Daoy (cell line): ENCODE results near the gene MSH5. TPM values are rescaled to one million over a fixed set of nuclear protein-coding genes. Genes with fewer than 3 reads are reported as not detected.

Experiments
- DNase-seq: peaks from one replicate; pipeline ENCODE4 v3.0.0-alpha.2; 2015; ENCODE audit warnings: low read depth
- total RNA-seq: library from RNA; depleted of rRNA; stranded (reverse); fragments of >200 nt; shearing (Covaris generic); gene quantifications from 2 replicates; pipeline ENCODE4 v1.2.3, GENCODE V29; 2014

MSH5 gene
- total RNA-seq, 1 experiment from 2014 or later = 19.9 TPM

GRCh38 chr6:31729515-31729978 lies 10.3 kb upstream of the MSH5 start:
- DNase-seq = peak; percentile 93

DNA sequence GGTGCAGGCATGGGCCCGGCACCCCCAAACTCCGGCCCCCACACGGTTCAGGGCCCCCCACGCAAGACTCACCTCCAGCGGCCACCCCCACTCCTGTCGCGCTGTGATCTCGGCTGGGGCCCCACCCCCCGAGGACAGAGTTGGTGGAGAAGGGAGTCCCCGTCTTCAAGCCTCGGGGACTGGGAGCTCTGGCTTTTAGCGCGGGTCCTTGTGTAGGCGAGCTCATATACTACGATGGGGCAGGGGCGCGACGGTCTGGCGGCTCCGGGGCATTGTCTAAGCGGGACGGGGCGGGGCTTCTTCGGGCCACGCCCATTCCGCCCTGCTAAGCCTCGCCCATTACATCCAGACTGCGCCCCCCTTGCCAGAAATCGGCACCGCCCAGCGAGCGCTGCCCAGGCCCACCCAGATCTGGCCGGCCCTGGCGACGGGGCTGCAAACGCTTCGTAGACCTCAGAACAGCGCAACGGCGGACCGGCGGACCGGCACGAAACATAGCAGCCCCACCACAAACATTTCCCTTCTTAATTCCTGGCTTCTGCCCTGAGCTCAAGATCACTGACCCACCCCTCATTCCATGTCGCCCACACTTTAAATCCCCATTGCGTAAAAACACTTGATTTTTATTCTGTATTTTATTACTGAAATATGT lies 9.7 kb upstream of the MSH5 start:
- DNase-seq = peak; percentile 95

DNA sequence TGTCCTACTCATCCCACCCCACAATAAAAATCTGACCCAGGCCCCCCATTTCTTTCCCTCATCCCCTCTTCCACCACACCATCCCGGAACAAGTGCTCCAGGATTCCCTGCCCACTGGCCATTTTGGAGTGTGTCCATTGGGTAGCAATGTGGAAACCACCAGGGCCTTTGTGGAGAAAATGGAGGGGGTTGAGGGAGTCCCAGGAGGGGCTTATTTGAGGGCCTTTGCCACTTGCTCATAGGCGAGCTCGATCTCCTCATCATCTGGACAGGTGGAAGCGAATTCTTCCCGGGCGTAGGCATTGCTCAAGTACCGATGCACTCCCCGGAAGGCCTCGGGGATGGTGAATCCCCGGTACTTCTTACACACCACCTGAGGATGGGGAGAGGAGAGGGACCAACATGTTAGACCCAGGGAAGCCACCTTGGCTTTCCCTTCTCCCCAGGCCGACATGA lies 9.1 kb upstream of the MSH5 start:
- no peak for DNase-seq

DNA sequence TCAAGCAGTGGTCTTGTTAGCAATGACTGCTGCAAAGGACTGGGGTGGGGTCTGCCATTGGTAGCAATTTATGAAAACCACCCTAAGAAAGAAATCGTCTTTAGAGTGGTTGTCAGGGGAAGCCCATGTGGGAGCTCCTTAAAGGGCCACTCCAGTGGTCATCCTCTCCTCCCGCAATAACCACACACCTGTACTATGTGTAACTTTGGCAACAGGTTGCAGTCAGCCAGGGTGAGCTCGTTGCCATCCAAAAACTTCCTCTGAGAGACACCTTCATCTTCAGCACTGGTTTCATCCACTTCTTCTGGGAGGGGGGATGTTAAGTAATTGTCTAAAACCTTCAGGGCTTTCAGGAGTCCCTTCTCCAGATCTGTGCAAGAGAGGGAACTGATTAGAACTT lies 7.8 kb upstream of the MSH5 start:
- no peak for DNase-seq

DNA sequence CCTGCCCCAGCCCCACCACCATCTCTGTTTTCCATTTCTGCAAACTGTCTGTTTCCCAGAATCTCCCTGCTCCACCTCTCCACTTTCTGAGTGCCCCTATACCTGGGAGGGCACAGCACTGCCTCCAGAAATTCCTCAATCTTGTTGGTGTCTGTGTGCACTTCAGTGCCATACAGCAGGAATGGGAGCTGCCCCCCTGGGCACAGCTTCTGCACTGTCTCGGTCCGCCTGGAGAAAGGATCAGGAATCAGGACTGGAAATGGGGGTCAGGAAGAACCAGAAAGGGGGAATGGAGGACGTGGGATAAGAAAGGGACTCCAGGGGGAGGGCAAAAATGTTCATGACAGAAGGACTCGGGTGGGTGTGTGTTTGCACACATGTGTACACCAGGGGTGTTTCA lies 6.1 kb upstream of the MSH5 start:
- DNase-seq = no peak

DNA sequence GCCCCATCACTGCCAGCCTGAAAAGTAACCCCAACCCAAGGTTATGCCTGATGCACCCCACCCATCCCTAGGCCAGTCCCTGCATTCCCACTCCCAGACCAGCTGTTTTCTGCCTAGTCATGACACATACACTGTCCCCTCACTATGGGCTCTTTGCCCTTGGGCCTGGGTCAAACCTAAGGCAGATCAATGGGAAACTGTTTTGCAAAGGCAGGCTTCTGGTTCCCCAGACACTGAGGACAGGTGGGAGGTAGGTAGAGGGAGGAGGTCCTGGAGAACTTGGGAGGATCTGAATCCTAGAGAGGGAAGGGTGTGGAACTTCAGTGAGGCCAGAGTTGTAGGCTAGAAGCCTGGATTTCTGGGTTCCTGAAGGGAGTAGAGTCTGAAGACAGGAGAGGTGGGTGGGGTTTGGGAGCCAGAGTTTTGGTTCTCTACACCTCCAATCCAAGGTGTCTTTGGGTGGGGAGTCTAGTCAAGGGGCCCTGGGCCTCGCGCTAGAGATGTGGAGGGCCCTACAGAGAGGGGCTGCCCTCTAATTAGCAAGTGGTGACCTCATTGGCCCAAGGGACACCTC lies 5.5 kb upstream of the MSH5 start:
- no peak for DNase-seq

DNA sequence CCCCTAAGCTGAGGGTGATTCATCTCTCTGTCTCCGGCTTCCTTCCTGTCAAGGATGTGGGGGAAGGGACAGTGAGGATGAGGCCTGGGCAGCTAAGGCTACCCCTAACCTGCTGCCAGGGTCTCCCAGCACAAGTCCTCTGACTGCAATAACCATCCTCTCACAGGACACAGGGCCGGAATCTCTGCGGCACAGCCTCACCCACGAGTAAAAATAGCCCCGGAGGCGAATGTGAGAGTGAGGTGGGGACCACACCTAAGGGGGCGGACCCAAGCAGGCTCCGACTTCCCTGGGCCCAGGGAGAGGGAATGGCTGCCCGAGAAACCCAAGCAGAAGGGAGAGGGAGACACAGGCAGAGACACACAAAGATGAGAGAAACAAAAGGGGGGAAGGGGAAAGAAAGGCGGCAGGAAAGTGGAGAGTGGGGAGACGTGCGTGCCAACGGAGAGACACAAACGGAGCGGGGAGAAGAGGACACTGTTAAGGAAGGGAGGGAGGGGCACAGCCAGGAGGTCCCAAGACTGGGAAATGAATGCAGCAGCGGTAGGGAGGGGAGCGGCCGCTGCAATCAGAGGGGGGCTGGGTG lies 4.9 kb upstream of the MSH5 start:
- peak; percentile 95 for DNase-seq

GRCh38 chr6:31736021-31736767 lies 3.6 kb upstream of the MSH5 start, which contains the start of gene CLIC1:
TSS of gene CLIC1 (minus strand) at chr6:31736530. CDS start at chr6:31736300, 230 bp downstream.
- DNase-seq = peak; percentile 97

GRCh38 chr6:31736768-31737314 lies 3.0 kb upstream of the MSH5 start:
- DNase-seq = no peak

DNA sequence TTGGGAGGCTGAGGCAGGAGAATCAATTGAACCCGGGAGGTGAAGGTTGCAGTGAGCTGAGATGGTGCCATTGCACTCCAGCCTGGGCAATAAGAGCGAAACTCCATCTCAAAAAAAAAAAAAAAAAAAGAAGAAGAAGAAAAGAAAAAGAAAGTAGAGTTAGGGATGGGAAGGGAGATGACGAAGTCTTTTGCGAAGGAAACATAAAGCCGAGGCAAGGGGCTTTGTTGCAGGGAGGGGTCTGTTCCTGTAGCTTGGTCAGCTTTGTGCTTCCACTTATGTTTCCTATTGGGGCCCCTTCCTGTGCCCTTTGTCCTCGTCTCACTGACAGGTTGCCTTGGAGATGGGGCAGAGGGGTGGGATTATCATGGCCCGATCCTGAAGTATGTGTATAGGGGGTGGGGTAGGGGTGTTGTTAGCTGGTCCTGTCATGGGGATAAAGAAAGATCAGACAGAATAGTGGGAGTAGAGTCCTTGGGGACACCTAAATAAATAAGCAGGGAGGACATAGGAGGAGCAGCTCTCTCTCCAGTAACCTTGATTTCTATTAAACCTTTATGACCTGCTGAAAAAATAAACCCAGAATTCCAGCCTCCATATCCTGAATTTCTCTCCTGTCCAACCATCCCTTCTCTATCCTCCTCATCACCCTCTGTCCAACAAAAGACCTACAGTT lies 2.4 kb upstream of the MSH5 start:
- peak; percentile 67 for DNase-seq

GRCh38 chr6:31737991-31738979 lies 1.5 kb upstream of the MSH5 start:
- DNase-seq = peak; percentile 93

DNA sequence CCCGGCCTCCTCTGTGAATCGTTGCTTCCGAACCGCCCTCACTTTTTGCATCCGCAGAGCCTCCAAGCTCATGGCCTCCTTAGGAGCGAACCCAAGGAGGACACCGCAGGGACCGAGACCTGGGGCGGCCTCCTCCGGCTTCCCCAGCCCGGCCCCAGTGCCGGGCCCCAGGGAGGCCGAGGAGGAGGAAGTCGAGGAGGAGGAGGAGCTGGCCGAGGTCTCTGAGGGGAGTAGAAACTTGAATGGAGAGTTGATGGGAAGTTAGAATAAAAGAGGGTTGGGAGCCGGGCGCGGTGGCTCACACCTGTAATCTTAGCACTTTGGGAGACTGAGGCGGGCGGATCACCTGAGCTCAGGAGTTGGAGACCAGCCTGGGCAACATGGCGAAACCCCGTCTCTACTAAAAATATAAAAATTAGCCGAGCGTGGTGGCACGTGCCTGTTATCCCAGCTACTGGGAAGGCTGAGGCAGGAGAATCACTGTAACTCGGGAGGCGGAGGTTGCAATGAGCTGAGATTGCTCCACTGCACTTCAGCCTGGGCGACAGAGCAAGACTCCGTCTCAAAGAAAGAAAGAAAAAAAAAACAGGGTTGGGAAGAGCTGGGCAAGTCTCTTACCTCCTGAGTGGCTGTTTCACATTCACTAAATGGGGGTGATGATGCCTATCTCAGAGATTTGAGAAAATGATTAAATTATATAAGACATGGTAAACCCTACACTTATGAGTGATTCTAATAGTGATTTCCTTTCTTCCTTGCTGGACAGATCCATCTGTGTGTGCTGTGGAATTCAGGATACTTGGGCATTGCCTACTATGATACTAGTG lies 805 bp downstream of the MSH5 start:
- DNase-seq = no peak

DNA sequence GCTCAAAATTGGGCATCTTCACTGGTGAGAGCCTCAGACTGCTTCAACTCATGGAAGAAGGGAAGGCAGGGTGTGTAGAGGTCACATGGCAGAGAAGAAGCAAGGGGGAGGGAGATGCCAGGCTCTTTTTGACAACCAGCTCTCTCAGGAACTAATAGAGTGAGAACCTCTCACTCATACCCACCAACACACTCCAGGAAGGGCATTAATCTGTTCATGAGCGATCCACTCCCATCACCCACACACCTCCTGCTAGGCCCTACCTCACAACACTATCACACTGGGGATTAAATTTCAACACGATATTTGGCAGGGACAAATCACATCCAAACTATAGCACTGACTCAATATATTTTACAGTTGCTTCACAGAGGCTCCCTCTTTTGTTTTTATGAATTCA lies 2.0 kb downstream of the MSH5 start:
- no peak for DNase-seq

DNA sequence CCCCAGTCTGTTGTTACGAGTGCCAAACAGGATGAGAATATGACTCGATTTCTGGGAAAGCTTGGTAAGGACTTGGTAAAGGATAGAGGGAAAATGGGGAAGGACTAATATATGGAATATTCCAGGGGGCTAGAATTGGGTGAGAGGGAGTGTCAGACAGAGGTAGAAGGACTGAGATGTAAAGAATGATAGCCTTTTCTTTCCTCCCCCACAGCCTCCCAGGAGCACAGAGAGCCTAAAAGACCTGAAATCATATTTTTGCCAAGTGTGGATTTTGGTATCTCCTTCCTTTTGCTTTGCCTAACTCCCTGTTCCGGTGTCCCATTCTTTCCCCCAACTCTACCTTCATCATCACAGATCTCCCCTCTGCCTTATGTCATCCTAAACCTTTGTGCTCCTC lies 3.1 kb downstream of the MSH5 start:
- no peak for DNase-seq

DNA sequence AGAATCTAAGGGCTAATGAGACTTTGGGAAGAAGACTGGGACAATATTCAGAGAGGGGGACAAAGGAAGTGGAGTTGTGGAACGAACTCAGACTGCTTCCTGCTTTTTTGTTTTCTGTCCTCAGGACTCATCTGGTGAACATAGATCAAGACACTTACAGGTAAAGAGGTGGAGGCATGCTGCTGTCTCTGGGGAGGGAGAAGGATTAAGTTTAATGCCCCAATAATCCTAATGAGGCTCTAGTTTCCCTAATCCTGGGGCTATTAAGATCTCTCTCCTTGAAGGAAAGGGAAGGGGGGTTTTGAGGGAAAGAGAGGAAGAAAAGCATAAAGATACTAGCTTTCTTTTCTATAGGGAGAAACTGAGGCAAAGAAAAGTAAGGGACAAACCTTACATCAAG lies 4.6 kb downstream of the MSH5 start:
- DNase-seq = no peak

GRCh38 chr6:31749301-31750036 lies 9.7 kb downstream of the MSH5 start:
- no peak for DNase-seq

DNA sequence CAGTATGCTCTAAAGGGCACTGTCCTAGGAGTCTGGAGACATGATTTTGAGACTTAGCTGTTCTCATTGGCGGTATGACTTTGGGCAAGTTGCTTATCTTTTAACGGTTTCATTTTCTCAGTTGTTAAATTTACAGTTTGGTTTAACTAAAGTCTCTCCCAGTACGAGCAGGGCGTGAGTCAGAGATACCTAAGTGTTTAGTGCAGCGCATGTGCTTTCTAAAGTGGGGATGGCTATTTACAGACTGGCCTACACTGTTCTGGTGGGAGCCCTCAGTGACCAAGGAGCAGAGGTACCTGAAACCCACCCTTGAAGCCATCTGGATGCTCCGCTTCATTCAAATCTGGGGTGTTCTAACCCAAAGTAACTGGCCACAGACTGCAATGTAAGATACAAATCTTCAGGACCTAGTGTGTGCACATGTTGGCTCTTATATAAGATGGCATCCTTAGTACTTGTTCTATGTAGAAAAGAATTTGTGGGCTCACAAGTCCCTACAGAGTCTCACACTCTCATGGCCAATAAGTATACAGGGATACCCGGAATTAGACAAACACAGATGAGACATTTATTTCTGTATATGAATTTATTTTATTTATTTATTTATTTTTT lies 10.7 kb downstream of the MSH5 start:
- peak; percentile 74 for DNase-seq

- DNase-seq = peak; percentile 86
Measured at GRCh38 chr6:31752739-31753319, 13.0 kb downstream of the MSH5 start.
